ENCODE results near the gene MARCHF3.
"Not testable (repeated sequence)": the region's sequence is repeated elsewhere in the genome, so short reads cannot be mapped to it uniquely, and the experiment has no call there.

The MARCHF3 gene

DNA sequence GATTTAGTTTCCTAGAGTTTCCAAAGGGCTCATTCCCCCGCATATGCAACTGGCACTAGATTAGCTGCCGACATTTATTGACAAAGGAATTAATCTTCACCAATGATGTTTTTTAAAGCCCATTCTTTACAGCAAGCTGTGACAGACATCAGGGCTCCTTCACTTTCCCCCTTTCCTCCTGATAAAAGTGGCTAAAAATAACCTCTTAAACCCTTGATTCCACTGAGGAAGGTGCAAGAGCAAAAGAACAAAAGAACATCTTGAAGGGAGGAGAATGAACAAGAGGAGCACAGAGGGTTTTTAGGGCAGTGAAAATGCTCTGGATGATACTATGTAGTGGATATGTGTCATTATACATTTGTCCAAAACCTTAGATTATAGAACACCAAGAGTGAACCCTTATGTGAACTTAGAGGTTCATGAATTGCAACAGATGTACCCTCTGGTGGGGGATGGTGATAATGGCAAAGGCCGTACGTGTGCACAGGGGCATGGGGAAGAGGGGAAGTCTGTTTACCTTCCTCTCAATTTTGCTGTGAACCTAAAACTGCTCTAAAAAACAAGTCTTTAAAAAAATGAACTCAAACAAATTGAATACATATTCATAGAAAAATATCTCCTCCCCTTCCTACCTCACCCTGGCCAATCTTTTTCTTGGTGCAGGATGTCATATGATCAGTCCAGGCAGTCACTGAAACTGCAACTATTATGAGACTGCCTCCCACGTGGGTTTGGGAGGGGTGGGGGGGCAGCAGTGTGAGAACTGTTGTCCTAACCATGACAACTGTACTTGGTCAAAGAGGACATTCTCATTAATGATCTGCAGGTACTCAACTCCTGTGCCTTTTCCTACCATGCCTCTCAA is 83.0 kb downstream of the MARCHF3 start:
- DNase-seq, result no peak

DNA sequence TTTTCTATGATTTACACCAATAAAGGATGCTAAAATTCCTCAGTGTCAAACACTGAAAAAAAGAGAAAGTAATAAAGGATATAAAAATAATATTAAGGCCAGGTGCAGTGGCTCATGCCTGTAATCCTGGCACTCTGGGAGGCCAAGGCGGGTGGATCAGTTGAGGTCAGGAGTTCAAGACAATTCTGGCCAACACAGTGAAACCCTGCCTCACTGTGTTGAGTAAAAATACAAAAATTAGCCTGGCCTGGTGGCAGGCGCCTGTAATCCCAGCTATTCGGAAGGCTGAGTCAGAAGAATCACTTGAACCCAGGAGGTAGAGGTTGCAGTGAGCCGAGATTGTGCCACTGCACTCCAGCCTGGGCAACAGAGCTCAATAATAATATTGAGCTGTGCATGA is 87.5 kb downstream of the MARCHF3 start:
- not testable (repeated sequence) for DNase-seq

DNA sequence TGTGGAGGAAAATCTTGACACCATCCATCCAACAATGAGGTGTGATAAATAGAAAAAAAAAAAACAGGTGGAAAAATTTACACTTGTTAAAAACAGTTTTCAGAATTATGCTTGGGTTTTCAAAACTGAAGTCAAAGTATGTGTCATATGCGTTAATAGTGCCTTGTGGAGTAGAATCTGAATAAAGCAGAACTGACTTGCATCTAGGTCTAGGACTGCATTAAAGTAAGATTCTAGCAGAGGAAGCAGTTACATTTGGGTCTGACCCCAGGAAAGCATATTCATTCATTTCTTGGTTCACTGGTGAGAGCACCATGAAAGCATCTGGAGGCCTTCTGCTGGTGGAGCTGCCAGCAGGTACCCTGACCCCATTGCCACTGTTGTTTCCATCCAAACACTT is 89.0 kb downstream of the MARCHF3 start:
- DNase-seq, result no peak

DNA sequence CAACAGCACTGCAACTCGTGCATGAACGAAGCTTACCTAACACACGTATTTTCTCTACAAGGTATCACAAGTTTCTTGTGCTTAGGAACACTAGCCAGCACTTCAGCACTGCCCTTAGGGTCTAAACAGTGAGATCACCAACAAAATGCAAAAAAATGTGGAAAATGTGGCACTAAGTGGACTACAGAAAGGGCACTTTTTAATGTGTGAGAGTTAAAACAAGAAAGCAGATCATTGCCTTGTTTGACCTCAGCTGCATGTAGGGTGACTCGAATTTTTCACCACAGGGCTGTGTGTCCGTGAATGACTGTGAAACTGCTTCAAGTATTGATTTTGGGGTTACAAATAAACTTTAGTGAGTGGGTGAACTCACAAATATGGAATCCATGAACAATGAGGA is 90.5 kb downstream of the MARCHF3 start:
- DNase-seq, result no peak

DNA sequence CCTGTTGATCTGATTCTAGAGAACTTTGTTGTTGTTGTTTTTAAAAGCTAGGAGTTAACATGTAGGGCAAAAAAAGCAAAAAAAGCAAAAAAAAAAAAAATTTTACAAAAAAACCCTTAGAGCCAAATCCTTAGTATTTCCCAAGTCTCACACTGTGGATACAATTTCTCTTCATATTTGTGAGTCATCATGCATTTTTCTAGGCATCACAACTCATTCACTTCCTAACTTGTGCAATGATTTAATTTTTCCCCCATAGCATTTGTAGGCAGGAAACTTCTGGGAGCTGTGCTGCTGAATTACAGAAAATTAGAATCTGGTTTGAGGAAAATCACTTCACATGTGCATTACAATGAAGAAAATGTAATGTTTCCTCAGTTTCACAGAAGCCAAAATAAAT is 91.9 kb downstream of the MARCHF3 start:
- no peak for DNase-seq

DNA sequence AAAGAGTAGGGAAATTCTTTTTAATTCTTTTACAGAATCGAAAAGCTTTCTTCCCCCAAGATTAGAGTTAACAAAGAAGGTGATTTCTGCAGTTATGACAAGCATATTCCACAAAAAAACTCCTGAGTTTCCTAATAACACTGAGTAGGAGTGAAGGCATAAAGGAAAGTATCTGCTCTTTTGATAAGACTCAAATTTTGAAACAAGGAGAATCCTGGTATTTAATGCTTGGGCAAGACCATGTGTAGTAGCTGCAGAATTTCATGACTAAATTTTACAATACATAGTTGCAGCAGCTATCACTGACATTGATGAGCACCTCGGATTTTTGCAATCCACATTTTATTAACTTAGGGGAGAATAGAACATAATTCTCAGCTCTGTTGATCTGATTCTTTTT is 92.6 kb downstream of the MARCHF3 start:
- no peak for DNase-seq

DNA sequence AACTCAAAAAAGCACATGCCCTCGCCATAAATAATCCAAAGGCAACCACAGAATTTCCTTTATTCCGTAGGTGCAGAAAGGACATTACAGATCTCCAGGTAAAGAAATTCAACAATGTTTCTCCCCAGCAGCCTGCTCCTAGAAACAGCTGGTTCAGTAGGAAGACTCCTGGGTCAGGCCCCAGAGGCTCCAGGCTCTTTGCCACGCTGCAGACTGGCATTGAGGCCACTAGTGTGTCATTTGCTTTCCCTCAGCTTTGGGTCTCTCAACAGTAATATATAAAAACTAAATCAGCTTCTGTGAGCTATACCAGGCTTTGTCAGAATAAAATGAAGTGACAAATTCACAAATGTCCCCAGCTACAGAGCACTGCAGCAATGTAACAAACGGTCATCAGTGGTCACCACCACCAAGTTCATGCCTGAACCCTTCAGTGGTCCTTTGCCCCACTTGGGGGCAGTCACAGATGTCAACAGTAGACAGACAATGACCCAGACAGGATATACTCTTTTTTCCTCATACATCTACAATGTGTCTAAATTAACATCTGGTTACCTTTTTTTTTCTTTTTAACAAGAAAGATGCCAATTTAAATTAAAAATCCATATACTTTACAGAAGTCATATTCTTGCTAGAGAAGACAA is 93.5 kb downstream of the MARCHF3 start:
- no peak for DNase-seq

DNA sequence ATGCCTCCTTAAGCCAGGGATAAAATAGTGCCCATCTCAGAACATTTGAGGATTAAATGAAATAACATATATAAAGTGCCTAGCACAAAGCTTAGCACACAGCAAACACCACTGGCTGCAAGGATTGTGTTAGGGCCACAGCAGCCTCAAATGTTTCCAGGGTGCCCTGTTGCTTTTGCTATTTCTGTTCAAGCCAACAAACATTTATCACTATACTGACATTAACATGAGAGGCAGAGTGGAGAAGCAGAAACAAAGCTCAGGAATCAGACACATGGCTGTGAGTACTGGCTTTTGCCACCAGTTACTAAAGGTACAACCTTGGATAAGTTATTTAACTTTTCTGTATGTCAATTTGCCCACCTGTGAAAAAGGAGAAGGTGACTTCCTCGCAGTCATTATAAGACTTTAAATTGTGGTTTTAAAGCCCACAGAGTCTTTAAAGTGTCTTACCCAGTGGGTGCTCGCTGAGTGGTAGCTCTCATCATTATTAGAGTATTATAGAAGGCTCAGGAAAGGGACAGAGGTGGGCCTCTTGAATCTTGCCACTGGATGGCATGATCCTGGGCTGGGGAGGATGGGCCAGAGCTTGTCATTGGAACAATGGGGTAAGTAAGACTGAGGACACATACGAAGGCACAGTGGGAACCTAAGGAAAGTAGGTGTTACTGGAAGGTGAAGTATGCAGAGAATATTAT is 98.2 kb downstream of the MARCHF3 start:
- DNase-seq, result no peak

DNA sequence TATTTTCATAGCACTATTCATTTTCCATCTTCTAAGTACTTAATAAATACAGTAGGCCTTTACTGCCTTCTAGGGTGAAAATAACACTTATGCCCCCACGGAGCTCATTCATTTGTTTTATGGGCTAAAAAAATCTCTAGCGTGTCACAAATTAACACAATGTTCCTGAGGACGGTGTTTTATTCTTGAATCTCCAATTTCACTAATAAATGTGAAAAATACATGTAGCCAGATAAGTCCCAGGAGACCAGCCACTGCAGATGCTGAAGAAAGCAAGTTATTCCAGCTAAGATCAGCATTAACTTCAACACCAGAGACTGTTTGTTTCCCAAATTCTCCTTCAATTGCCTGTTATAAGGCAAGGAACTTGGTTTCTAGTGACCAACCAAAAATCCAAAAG is 102.3 kb downstream of the MARCHF3 start:
- DNase-seq, result no peak

DNA sequence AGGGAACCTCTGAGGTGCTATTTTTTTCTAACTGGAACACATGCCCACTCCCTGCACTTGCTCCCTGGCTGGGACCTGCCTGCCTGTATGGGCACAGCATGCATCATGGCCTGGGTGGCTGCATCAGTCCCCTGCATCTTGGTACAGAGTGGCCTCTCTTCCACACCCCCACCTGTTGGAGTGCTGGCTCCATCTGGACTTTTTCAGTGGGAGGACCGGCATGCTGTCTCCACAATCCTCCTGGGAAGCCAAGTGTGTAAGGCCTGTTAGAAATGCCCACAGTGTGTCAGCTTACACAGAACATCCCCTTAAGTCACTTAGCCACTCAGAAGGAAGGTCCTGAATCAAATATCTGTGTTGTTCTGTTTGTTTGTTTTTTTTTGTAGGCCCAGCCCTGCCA is 102.9 kb downstream of the MARCHF3 start:
- DNase-seq, result no peak

DNA sequence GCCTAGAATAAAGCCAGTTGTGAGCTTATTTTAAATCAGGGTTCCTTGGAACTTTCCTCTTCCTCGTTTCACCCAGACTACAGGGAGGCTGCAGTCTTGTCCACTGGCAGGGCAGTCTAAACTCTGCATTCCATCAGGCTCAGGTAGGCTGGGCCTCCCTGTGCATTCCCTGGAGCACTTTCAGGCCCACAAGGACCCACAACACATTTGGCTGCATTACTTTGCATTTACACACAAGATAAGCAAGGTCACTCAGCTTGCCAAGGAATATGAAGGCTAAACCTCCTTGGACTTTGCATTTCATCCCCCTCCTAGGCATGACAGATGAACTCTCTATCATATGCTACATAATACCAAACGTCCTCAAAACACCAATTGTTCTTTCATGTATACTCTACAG is 104.2 kb downstream of the MARCHF3 start:
- no peak for DNase-seq

DNA sequence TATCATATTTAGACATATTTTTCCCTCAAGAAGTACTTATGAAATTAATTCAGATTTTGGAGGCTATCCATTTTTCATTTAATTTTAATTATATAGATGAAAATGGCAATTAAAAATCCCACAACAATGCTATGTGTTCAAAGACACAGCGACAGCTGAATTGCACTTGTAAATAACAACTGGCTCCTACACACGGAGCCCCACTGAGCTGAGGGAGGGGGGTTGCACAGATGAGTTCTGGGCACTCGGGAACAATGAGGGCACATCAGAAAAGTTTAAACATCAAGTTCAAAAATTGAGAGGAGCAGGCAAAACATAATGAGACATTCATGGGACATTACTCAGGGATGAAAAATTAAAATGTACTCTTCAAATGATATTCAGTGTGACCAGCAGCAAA is 104.9 kb downstream of the MARCHF3 start:
- DNase-seq, result no peak

DNA sequence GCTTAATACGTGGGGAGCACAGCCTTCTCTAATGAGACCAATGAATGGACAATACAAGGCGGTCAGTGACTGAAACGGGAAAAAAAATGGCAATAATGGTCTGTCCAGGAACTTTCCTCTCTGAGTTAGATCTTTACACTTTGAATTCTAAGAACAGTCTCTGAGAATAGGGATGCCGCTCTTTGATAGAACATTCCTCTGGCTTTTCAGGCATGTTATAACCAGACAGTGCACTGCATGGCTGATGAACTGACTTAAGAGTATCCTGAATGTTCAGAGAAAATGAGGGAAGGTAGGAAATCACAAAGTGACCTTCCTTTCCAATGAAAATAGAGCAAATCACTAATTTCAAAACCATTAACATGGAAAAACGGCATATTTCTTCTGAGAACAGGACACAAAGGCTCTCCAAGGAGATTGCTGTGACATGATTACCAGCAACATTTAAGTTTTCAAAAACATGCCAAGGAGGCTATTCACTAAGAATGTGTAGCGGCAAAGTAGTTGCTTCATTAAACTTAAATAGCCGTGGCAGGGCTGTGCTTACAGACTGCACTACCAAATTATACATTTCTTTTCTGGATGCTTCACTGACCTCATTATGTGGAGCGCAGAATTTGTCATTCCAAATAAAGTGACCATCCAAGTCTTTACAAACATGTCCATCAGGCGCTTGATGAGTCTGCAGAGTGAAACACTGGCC is 105.9 kb downstream of the MARCHF3 start:
- no peak for DNase-seq

DNA sequence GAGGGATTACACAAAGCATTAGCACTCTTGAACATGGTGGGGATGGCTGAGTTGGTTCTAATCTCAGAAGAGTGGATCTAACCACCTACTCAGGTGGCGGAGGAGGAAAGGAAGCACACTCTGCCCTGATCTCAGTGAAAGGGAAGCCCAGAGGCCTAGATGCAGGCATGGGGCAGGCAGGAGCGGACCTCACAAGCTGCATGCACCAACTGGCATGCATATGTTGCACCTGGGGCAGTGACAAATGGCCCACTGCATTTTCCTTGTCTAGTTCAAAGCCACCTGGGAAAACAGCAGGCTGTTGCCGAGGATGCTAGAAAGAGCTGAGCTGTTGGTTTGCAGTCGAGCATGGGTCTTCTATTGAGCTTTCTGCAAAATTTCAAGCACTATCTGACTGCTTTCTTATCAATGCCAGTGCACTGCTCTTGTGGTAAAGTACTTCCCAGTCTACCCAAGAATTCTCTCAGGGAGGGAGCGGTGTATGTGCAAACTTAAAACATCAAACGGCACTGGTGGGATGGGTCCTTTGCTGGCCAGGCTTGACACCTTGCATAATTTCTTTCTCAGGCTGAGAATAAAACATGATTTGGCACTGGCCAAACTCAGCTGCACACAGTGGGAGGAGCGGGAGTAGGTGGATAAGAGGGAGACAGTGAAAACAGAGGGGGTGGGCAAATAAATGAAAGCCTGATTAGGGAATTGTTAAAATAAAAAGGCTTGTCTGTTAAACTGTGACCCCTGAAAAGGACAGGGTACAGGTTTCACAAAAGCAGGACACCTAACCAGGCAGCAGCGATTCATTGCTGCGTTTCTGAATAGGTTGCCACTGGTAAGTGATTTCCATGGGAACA is 108.9 kb downstream of the MARCHF3 start:
- no peak for DNase-seq

DNA sequence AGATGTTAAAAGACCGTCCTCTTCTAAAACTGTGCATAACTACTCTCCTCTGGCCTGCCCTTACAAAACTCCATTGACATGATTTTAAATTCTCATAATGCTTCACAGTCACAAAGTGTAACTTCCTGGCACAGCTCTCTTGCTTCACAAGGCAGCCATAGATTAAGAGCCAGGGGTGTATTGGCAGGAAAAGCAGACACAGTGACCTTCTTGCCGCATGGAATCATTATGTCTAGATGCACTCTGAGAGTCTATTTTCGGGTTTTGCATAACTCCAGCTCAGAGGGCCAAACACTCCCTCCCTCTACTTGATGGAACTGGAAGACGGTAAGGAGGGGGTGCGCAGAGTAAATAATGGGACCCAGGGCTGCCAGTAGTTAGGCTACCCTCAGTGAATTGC is 110.1 kb downstream of the MARCHF3 start:
- DNase-seq, result no peak

DNA sequence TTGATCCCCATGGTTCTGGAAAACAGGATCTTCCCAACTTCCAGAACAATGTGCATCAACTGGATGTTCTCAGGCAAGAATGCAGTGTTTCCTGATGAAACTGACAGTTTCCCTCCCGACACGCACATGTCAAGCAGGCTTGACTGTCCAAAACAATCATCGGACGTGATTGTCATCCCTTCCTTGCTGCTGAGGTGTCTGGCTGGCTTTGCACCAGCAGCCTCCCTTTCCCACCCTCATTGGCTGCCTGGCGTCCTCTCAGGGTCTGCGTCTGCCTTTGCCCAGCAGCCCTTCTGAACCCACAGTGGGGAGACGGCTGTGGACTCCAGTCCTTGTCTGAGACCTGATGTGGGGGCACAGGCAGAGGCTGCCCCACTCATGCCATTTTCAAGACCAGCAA is 110.8 kb downstream of the MARCHF3 start:
- no peak for DNase-seq

DNA sequence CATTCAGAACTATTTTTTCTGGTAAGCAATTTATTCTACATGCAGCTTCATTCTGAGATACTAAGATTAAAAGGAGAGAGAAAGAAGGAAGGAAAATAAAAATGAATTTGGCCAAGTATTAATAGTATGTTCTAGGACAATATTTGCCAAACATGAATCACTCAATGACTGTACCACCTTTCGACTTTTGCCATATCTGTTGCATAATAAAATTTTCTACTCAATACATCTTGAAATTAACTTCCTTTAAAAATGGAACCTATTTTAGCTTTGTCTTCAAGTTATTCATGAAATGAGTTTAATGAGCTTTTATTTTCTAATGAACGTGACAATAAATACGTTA is 111.8 kb downstream of the MARCHF3 start:
- no peak for DNase-seq

DNA sequence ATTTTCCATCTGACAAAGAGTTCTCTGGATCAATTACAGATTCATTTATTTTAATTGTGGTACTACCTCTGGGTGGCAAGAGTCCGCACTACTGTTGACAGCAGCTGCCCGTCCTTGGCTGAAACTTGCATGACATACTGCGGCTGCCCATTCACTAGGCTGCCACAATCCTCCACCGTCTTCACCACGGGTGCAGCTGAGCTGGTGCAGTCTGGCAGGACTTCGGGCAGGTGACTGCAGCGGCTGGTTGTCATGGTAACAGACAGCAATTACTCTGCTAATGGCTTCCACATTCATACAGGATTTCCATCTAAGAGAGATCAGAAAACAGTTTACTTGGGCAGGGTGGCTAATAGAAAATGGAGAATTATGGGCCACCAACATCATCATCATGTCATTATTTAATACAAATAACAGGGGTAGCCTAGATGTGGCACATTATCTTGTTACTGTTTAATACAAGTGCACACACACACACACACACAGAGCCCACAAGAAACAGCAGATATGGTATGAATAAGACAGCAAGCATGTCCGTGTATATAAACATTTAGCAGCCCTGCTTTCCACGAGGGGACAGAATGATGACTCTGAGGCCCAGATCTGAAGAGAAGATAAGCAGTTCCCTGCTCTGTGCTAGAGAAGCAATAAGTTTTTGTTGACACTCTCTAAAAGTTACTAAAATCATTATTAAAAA is 112.3 kb downstream of the MARCHF3 start:
- peak; percentile 73 for DNase-seq

DNA sequence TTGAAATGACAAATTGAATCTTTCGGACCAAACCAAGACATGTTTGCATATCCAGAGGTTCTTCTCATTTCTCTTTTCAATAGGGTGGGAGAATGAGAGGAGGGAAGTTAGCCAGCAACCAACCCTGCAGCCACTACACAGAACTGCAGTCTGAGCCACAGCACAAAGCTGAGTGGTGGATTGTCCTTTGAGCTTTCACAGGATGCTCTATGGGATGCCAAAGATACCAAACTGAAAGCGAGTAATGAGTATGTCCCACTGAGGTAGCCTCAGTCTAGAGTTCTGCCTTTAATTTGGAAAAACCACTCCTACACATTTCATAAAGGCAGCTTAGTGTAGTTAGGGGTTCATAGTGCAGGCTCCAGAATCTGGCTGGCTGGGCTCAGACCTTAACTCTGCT is 114.9 kb downstream of the MARCHF3 start:
- DNase-seq, result no peak

DNA sequence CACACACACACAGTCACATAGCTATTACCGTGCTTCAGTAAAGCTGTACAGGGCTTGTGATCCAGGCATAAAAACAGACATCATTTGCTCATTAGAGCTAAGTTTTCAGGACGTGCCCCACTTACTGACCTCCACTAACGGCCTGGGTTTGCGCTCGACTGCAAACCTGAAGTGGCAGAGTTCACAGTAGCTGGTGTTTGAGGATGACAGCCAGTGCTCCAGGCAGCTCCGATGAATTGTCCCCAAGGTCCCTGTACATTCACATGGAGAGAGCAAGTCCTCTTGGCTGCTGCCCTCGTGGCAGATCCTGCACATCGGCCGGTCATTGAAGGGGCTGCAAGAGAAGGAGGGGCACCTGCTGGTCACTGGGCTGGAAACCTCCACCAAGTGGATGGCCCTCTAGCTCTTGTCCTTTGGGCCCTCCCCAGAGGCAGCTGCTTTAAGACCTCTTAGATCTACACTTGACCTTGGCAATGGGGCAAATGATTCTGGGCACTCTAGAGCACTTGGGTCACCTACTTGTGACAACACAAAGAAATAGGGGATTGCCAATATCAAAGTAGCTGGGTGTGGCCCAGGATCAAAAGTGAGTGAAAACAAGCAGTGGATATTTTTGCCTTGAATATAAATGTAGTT is 115.4 kb downstream of the MARCHF3 start:
- DNase-seq, result no peak

DNA sequence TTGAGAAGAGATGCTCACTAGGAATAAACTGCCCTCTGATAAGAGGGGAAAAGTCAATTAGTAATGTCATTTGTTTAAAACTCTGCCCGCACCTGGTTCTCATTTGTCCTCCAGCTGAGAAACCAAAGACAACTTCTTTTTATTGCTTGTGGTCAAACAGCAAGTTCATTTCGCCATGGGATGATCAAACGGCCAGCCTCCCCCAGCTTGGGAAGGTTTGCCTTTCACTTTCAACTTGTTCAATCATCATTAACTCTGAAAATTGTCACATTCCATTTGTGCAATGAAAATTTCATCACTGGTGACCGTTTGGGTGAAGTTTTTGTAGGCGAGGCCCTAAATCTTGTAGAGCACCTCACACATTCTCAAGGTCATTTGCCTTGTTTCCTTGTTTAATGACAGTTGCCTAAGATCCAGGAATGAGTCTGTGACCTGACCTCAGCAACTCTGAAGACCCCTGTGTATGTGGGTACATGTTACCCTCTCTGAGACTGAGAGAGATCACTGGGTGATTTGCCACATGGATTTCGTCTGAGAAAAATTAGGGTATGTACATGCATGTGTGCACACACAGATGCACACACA is 117.7 kb downstream of the MARCHF3 start:
- DNase-seq, result no peak

All from NCI-H2171 treated with DMSO at 0.1 percent for 48 hours (cell line).